OCI-LY1 (cell line): ENCODE results near the gene DPAGT1.

Experiments used
- H2AFZ ChIP-seq: fragments of 200-600 bp; sonication (generic), shearing (Covaris generic); 2 replicates; pipeline ENCODE4 v1.6.0; 2014; ENCODE audit warnings: antibody characterized with exemption, mild to moderate bottlenecking, low read length
- H3F3A ChIP-seq: fragments of 200-600 bp; sonication (generic), shearing (Covaris generic); 2 replicates; pipeline ENCODE4 v1.6.0; 2014; ENCODE audit warnings: mild to moderate bottlenecking, antibody characterized with exemption, low read length, moderate library complexity; ENCODE audit not compliant: insufficient read depth
- H3K27ac ChIP-seq: fragments of 200-600 bp; sonication (generic); 2 replicates; pipeline ENCODE4 v1.5.1; 2014; ENCODE audit warnings: low read length, mixed run types, mild to moderate bottlenecking, low read depth; ENCODE audit not compliant: poor library complexity, severe bottlenecking
- H3K27me3 ChIP-seq: fragments of 200-600 bp; sonication (generic); 2 replicates; pipeline ENCODE4 v1.6.0; 2014; ENCODE audit warnings: antibody characterized with exemption, mild to moderate bottlenecking, low read length, moderate library complexity; ENCODE audit not compliant: insufficient read depth
- H3K36me3 ChIP-seq: fragments of 200-600 bp; sonication (generic); 2 replicates; pipeline ENCODE4 v1.6.1; 2014; ENCODE audit warnings: mild to moderate bottlenecking, antibody characterized with exemption, low read length, moderate library complexity, mixed read lengths; ENCODE audit not compliant: insufficient read depth
- H3K4me1 ChIP-seq: fragments of 200-600 bp; sonication (generic); 2 replicates; pipeline ENCODE4 v1.5.1; 2014; ENCODE audit warnings: mild to moderate bottlenecking, low read length, moderate library complexity; ENCODE audit not compliant: insufficient read depth, severe bottlenecking
- H3K4me2 ChIP-seq: fragments of 200-600 bp; sonication (generic), shearing (Covaris generic); 2 replicates; pipeline ENCODE4 v1.6.1; 2014; ENCODE audit warnings: low read length
- H3K4me3 ChIP-seq: fragments of 200-600 bp; sonication (generic); 2 replicates; pipeline ENCODE4 v1.5.1; 2014; ENCODE audit warnings: low read length, low read depth, mild to moderate bottlenecking, mixed read lengths; ENCODE audit not compliant: poor library complexity, severe bottlenecking
- H3K79me2 ChIP-seq: fragments of 200-600 bp; shearing (Covaris generic); 2 replicates; pipeline ENCODE4 v1.6.1; 2016; ENCODE audit warnings: mixed run types, low read length, mixed read lengths; ENCODE audit not compliant: insufficient read depth
- H3K9ac ChIP-seq: fragments of 200-600 bp; sonication (generic), shearing (Covaris generic); 2 replicates; pipeline ENCODE4 v1.6.1; 2014; ENCODE audit warnings: mild to moderate bottlenecking, low read length, mixed read lengths
- H3K9me2 ChIP-seq: fragments of 200-600 bp; sonication (generic), shearing (Covaris generic); 2 replicates; pipeline ENCODE4 v1.6.1; 2014; ENCODE audit warnings: low read depth, mild to moderate bottlenecking, low read length, mixed read lengths
- H3K9me3 ChIP-seq: fragments of 200-600 bp; shearing (Covaris generic); 2 replicates; pipeline ENCODE4 v1.6.1; 2014; ENCODE audit warnings: low read length, mixed read lengths
- H4K20me1 ChIP-seq: fragments of 200-600 bp; sonication (generic), shearing (Covaris generic); 2 replicates; pipeline ENCODE4 v1.6.0; 2016; ENCODE audit warnings: mild to moderate bottlenecking, low read length; ENCODE audit not compliant: insufficient read depth
- EZH2 ChIP-seq: fragments of 200-600 bp; sonication (generic), shearing (Covaris generic); IDR thresholded peaks from 2 replicates; pipeline ENCODE4 v1.8.0; 2017; ENCODE audit warnings: borderline replicate concordance, mixed run types, mild to moderate bottlenecking, antibody characterized with exemption, low read length, moderate library complexity, mixed read lengths
- TF ChIP-seq, protein P1 (sequence below): fragments of 200-600 bp; sonication (generic), shearing (Covaris generic); IDR thresholded peaks from 2 replicates; pipeline ENCODE4 v1.5.1; 2017; ENCODE audit warnings: mild to moderate bottlenecking, antibody characterized with exemption, low read length, moderate library complexity, mixed read lengths

Gene DPAGT1

DNA sequence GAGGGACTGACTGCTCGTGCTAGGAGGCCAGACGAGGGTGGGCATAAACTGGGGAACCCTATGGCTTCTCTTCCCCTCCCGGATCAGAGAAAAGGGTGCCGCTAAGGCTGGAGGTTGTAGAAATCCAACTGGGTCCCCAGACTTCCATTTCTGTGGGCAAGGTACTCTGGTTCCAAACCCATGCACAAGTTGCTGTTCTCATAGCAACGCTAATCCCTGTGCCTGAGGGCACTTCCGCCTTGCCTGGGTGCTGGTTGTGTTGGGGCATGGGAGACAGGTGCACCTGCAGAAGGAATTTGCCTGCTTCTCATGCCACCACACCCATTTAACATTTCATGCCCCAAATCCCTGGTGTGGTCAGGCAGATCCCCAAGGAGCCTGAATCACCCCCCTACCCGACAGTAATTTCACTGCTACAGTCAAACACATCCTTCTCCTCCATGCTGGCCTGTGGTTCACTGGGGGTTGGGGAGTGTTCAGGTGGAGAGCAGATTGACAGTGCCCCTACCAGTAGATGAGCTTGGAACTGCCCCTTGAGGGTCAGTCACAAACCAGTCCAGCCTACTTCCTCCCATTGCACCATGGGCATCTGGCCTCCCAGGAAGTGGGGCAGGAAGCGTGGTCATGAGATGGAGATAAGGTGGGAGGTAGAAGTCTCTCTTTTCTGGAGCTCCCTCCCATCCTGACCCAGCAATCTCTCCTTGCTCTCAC is 6.6 kb upstream of the DPAGT1 start:
- Histone ChIP-seq H3K9me2 (no peaks in the 10 kb centered on the region), H3K27ac (peak overlapping the region; percentile 63), H3K36me3 (peaks cover 25% of the 10 kb centered on the region), H3K9ac (peak overlapping the region; percentile 96), H3K4me3 (peak overlapping the region; percentile 98), H3K4me1 (peaks cover 20% of the 10 kb centered on the region), H3F3A (no peaks in the 10 kb centered on the region; the same call in 1 of the 2 replicates), H3K79me2 (no peaks in the 10 kb centered on the region), H2AFZ (no peak overlapping the region), H3K9me3 (no peaks in the 10 kb centered on the region), H3K27me3 (no peaks in the 10 kb centered on the region), H3K4me2 (peak overlapping the region; percentile 99), H4K20me1 (no peaks in the 10 kb centered on the region)
- TF ChIP-seq EZH2, result no peak
- TF ChIP-seq, protein P1, sequence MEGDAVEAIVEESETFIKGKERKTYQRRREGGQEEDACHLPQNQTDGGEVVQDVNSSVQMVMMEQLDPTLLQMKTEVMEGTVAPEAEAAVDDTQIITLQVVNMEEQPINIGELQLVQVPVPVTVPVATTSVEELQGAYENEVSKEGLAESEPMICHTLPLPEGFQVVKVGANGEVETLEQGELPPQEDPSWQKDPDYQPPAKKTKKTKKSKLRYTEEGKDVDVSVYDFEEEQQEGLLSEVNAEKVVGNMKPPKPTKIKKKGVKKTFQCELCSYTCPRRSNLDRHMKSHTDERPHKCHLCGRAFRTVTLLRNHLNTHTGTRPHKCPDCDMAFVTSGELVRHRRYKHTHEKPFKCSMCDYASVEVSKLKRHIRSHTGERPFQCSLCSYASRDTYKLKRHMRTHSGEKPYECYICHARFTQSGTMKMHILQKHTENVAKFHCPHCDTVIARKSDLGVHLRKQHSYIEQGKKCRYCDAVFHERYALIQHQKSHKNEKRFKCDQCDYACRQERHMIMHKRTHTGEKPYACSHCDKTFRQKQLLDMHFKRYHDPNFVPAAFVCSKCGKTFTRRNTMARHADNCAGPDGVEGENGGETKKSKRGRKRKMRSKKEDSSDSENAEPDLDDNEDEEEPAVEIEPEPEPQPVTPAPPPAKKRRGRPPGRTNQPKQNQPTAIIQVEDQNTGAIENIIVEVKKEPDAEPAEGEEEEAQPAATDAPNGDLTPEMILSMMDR, result no peak

DNA sequence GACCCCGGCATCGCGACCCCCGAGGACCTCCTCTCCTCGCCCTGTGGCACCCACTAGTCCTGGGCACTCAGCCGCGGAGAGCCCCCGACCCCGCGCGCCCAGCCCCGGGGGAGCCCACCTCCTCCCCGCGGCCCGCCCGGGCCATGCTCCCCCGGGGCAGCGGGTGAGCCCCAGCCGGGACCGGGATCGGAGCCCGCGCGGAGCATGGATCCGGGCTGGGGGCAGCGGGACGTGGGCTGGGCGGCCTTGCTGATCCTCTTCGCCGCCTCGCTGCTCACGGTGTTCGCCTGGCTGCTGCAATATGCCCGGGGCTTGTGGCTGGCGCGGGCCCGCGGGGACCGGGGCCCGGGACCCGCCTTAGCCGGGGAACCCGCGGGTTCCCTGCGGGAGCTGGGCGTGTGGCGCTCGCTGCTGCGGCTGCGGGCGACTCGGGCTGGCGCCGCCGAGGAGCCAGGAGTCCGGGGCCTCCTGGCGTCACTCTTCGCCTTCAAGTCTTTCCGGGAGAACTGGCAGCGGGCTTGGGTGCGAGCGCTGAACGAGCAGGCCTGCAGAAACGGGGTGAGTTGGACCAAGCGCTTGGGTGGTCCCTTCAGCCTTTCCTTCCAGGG is 6.0 kb upstream of the DPAGT1 start:
- Histone ChIP-seq H3K4me2 (peak overlapping the region; percentile 99), H3K4me3 (peak overlapping the region; percentile 98), H3K79me2 (no peaks in the 10 kb centered on the region), H3K4me1 (peaks cover 27% of the 10 kb centered on the region), H2AFZ (no peak overlapping the region), H3K27me3 (no peaks in the 10 kb centered on the region), H4K20me1 (no peaks in the 10 kb centered on the region), H3F3A (no peaks in the 10 kb centered on the region; the same call in 1 of the 2 replicates), H3K36me3 (peaks cover 23% of the 10 kb centered on the region), H3K9ac (peak overlapping the region; percentile 96), H3K9me2 (no peaks in the 10 kb centered on the region), H3K9me3 (no peaks in the 10 kb centered on the region), H3K27ac (peak overlapping the region; percentile 63)
- no peak for TF ChIP-seq EZH2
- TF ChIP-seq, protein P1, result no peak

- peak within 1 kb of the TSS; percentile 99 for H3K4me2 ChIP-seq
- H3K79me2 ChIP-seq, result no peaks in the 10 kb centered on the region
- TF ChIP-seq EZH2, result no peak
- TF ChIP-seq, protein P1, result no peak
- H3K27ac ChIP-seq, result peak within 1 kb of the TSS; percentile 82
- no peaks in the 10 kb centered on the region; the same call in 1 of the 2 replicates for H3F3A ChIP-seq
- H3K9me2 ChIP-seq, result no peaks in the 10 kb centered on the region
- no peak within 1 kb of the TSS for H2AFZ ChIP-seq
- peaks cover 30% of the 10 kb centered on the region for H3K4me1 ChIP-seq
- H3K27me3 ChIP-seq, result no peaks in the 10 kb centered on the region
- H4K20me1 ChIP-seq, result no peaks in the 10 kb centered on the region
- no peaks in the 10 kb centered on the region for H3K9me3 ChIP-seq
- peak within 1 kb of the TSS; percentile 96 for H3K9ac ChIP-seq
- H3K4me3 ChIP-seq, result peak within 1 kb of the TSS; percentile 98
- peaks cover 15% of the 10 kb centered on the region for H3K36me3 ChIP-seq
Observed at GRCh38 chr11:119106564-119107537, 5.2 kb upstream of the DPAGT1 start, which contains the start of gene C2CD2L. Gene C2CD2L (plus strand): TSS chr11:119107344. CDS start chr11:119107742, 398 bp downstream.
